Right renal cortex interstitium (tissue), 3 donors: ENCODE data around the gene PDGFRA. TPM values are rescaled to one million over a fixed set of nuclear protein-coding genes. Genes with fewer than 3 reads are reported as not detected.

Source experiments
- DNase-seq, 3 donors: peaks; one replicate each; pipeline ENCODE4 v3.0.0-alpha.2; 2013; ENCODE audit warnings: low read depth in 3 of 3, low spot score in 2 of 3
- polyA plus RNA-seq, 3 donors: library from polyadenylated mRNA; unstranded; fragments of 120-200 nt; gene quantifications; one replicate each; pipeline ENCODE4 v1.2.1, GENCODE V29; 2013; ENCODE audit not compliant: insufficient read length in 3 of 3

Gene PDGFRA
- polyA plus RNA-seq: 100 to 1,000 TPM; 170 to 192 (median 184) TPM

- DNase-seq: peak in 1 of 3 donors; percentile 72
Measured at GRCh38 chr4:54228961-54229501, at the start of gene PDGFRA. PDGFRA (plus strand) TSS chr4:54229293; CDS start chr4:54258769, 29,476 bp downstream.

- DNase-seq: no peak
Measured at GRCh38 chr4:54184581-54184980, 44.5 kb upstream of the PDGFRA start.

- no peak for DNase-seq
Measured at GRCh38 chr4:54185044-54185780, 43.9 kb upstream of the PDGFRA start.

- DNase-seq: no peak
Measured at GRCh38 chr4:54185866-54186265, 43.2 kb upstream of the PDGFRA start.

GRCh38 chr4:54186371-54186770 is 42.7 kb upstream of the PDGFRA start:
- no peak for DNase-seq

- no peak for DNase-seq
Measured at GRCh38 chr4:54187148-54187547, 41.9 kb upstream of the PDGFRA start.

GRCh38 chr4:54189140-54189539 is 40.0 kb upstream of the PDGFRA start:
- no peak for DNase-seq

GRCh38 chr4:54192811-54193210 is 36.3 kb upstream of the PDGFRA start:
- DNase-seq: no peak

GRCh38 chr4:54197926-54198325 is 31.2 kb upstream of the PDGFRA start:
- no peak for DNase-seq

- DNase-seq: no peak
Measured at GRCh38 chr4:54199919-54200318, 29.2 kb upstream of the PDGFRA start.

- no peak for DNase-seq
Measured at GRCh38 chr4:54209617-54210016, 19.5 kb upstream of the PDGFRA start.

- no peak for DNase-seq
Measured at GRCh38 chr4:54213001-54213400, 16.1 kb upstream of the PDGFRA start.

- no peak for DNase-seq
Measured at GRCh38 chr4:54213761-54214160, 15.3 kb upstream of the PDGFRA start.

- DNase-seq: no peak
Measured at GRCh38 chr4:54215379-54216077, 13.6 kb upstream of the PDGFRA start.

- peak in 1 of 3 donors; percentile 83 for DNase-seq
Measured at GRCh38 chr4:54217642-54218495, 11.2 kb upstream of the PDGFRA start.

GRCh38 chr4:54218736-54219135 is 10.4 kb upstream of the PDGFRA start:
- DNase-seq: no peak

- DNase-seq: peak in 2 of 3 donors; percentile 25 to 27
Measured at GRCh38 chr4:54224996-54225597, 4.0 kb upstream of the PDGFRA start.

- DNase-seq: peak in 2 of 3 donors; percentile 10 to 16
Measured at GRCh38 chr4:54225598-54226403, 3.3 kb upstream of the PDGFRA start.

GRCh38 chr4:54226404-54227255 is 2.5 kb upstream of the PDGFRA start:
- DNase-seq: peak in 1 of 3 donors; percentile 16
